Right atrium auricular region (tissue), 2 donors: ENCODE data around the gene CCDC197. TPM values are rescaled to one million over a fixed set of nuclear protein-coding genes. Genes with fewer than 3 reads are reported as not detected.

Source experiments
- DNase-seq: peaks from one replicate; pipeline ENCODE4 v3.0.0-alpha.2; 2019; ENCODE audit warnings: low spot score
- H3K27ac ChIP-seq, 2 donors: fragments of 200-600 bp; sonication (generic); 1 replicate in 1 of 2; 2 replicates in 1 of 2; pipeline ENCODE4 v1.5.1; 2016 to 2019
- H3K27me3 ChIP-seq, 2 donors: fragments of 200-600 bp; sonication (generic); one replicate each; pipeline versions ENCODE4 v1.5.1 to v1.6.0; 2017 to 2019
- H3K36me3 ChIP-seq: fragments of 200-600 bp; sonication (generic); one replicate; pipeline ENCODE4 v1.5.1; 2016
- H3K4me1 ChIP-seq, 2 donors: fragments of 200-600 bp; sonication (generic); one replicate each; pipeline versions ENCODE4 v1.5.1 to v1.6.0; 2017 to 2019
- H3K4me3 ChIP-seq, 2 donors: fragments of 200-600 bp; sonication (generic); 1 replicate in 1 of 2; 2 replicates in 1 of 2; pipeline ENCODE4 v1.5.1; 2017 to 2019; ENCODE audit warnings: mild to moderate bottlenecking in 1 of 2, moderate library complexity in 1 of 2
- H3K9me3 ChIP-seq, 2 donors: fragments of 200-600 bp; sonication (generic); one replicate each; pipeline ENCODE4 v1.5.1; 2019
- total RNA-seq, 2 donors: library from RNA; depleted of rRNA; stranded (reverse); fragments of >200 nt; gene quantifications; one replicate each; pipeline ENCODE4 v1.1.0, GENCODE V29; 2016
- TF ChIP-seq, protein P1 (sequence below), 2 donors: fragments of 200-600 bp; sonication (generic); IDR thresholded peaks; one replicate each; pipeline ENCODE4 v1.5.1; 2019; ENCODE audit warnings: antibody characterized with exemption in 2 of 2

Gene CCDC197
- total RNA-seq, 2 donors from 2014 or later, result not detected

DNA sequence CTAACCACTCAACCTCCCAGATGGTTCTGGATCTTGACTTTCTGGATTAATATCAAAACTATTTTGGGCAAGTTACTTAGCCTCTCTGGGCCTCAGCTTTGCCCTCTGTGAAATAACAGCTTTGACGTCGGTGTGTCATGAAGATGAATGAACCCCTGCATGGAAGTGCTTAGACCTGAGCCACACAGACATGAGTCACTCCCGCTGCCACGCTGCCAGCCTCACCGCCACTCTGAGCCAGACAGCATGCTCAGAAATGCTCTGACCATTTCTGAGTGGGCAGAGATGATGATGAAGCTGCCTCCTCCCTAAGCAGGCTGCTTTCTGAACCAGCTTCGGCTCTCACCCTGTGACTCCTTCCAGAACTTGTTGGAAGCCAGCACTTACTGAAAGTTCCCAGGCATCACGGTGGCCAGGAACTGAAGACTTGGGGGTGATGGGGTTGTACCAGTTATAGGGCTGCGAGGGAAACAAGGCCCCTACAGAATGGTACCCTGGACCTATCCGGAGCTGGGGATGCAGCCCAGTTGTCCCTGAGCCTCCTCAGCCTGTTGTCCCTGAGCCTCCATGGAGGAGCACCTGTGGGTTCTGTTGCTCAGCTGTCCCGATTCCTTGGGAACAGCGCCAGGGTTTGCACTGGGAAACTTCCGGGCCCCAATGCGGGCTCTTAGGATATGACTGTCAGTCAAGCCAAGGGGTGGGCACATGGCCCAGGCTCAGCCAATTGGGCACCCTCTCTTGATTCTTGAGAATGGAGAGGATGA is 2.0 kb upstream of the CCDC197 start:
- peak; percentile 66 for DNase-seq
- peak overlapping the region; percentile 36 to 83 for H3K27ac ChIP-seq
- peaks cover 0 to 28% of the 10 kb centered on the region in 2 donors for H3K4me1 ChIP-seq
- H3K27me3 ChIP-seq, result no peaks in the 10 kb centered on the region
- TF ChIP-seq, protein P1, sequence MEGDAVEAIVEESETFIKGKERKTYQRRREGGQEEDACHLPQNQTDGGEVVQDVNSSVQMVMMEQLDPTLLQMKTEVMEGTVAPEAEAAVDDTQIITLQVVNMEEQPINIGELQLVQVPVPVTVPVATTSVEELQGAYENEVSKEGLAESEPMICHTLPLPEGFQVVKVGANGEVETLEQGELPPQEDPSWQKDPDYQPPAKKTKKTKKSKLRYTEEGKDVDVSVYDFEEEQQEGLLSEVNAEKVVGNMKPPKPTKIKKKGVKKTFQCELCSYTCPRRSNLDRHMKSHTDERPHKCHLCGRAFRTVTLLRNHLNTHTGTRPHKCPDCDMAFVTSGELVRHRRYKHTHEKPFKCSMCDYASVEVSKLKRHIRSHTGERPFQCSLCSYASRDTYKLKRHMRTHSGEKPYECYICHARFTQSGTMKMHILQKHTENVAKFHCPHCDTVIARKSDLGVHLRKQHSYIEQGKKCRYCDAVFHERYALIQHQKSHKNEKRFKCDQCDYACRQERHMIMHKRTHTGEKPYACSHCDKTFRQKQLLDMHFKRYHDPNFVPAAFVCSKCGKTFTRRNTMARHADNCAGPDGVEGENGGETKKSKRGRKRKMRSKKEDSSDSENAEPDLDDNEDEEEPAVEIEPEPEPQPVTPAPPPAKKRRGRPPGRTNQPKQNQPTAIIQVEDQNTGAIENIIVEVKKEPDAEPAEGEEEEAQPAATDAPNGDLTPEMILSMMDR (IDR thresholded peaks at IDR 0.05), result no peak
- no peak overlapping the region for H3K4me3 ChIP-seq
- no peaks in the 10 kb centered on the region for H3K9me3 ChIP-seq
- H3K36me3 ChIP-seq, result no peaks in the 10 kb centered on the region

DNA sequence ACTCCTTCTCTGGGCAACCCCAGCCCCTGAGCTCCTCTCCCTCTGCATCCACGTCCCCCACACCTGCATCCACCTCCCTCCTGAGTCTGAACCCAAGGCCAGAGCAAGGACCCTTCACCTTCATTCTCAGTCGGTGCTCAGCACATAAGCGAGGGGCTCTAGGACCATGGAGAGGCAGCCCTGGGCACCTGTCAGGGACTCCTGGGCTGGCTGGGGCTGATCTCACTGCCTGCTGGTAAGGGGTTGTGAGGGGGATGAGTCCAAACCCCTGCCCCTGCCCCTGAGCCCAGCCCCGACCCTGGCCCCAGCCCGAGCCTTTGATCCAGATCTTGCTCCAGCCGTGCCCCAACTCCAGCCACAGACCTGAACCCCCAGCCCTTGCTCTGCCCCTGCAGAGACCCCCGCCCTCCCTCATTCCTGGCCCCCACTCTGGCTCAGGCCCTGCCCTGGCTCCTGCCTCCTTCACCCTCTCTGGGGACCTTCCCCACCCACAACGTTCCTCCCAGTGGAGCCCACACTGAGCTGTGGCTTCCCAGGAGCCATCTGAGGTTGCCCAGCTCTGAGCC is 888 bp upstream of the CCDC197 start:
- no peaks in the 10 kb centered on the region for H3K9me3 ChIP-seq
- peak overlapping the region; percentile 36 to 83 for H3K27ac ChIP-seq
- H3K36me3 ChIP-seq, result no peaks in the 10 kb centered on the region
- DNase-seq, result no peak
- TF ChIP-seq, protein P1 (IDR thresholded peaks at IDR 0.05), result no peak
- H3K4me3 ChIP-seq, result no peak overlapping the region
- H3K4me1 ChIP-seq, result peaks cover 0 to 28% of the 10 kb centered on the region in 2 donors
- H3K27me3 ChIP-seq, result no peaks in the 10 kb centered on the region

DNA sequence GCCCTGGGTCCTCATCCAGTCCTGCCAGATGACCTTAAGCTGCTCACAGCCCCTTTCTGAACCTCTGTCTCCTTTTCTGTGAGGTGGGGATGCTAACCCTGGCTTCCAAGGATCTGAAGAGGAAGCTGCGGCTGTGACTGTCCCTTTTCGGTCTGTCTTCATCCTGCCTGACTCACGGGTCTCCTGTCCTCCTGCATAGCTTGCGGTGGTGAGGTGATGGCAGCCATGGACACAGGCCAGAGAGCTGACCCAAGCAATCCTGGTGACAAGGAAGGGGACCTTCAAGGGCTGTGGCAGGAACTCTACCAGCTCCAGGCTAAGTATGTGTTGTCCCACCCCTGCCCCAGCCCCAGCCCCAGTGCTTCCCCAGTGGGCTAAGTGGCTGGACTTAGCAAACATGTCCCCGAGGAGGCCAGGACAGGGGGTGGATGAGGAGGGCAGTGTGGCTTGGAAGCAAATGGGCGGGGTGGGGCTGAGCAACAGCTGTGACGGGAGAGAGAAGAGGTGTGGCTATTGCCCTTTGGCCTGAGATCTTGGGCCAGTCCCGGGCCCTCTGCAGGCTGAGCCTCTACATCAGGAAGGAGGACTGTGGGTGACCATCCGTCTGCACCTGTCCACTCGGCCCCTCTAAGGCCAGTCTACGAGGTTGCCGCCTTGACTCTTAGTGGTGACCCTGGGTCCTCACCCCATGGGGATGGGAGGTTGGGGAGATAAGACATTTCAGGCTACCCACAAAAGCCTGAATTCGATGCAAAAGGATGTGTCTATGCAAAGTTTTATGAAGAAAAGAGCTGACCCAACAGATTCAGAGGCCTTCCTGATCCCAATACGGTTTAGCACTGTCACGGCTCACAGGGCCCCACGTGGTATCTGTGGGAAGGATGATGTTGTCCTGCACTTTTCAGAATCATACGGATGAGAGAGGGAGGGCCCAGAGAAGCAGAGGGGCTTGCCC is 1.1 kb downstream of the CCDC197 start:
- Histone ChIP-seq H3K27me3 (no peaks in the 10 kb centered on the region), H3K9me3 (no peaks in the 10 kb centered on the region), H3K36me3 (no peaks in the 10 kb centered on the region), H3K4me1 (peaks cover 0 to 34% of the 10 kb centered on the region in 2 donors), H3K4me3 (no peak overlapping the region), H3K27ac (no peak overlapping the region)
- no peak for DNase-seq
- TF ChIP-seq, protein P1 (IDR thresholded peaks at IDR 0.05), result no peak

DNA sequence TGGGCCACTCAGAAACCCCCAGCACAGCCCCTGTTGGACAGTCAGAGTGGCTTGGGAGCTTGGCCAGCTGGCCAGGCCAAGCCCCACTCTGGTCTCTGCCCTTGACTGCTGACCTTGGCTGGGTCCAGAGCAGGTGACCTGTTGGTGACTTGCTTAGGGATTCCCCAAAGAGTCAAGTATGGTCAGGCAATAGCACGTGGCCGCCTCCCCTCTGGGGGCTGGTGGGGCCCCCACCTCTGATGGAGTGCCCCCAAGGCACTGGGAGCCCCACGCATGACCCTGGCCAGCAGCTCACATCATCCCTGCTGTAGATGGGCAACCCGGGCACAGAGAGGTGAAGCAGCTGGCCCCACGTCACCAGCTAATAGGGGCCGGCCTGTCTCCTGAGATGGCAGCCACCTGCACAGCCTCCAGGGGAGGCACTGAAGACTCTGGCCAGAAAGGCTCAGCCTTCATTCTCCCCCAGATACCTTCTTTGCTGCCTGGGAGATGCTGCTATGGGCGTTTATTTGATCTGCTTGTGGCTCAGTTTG is 1.8 kb downstream of the CCDC197 start:
- no peak overlapping the region for H3K4me3 ChIP-seq
- peaks cover 0 to 34% of the 10 kb centered on the region in 2 donors for H3K4me1 ChIP-seq
- H3K27me3 ChIP-seq, result no peaks in the 10 kb centered on the region
- H3K27ac ChIP-seq, result no peak overlapping the region
- DNase-seq, result no peak
- no peaks in the 10 kb centered on the region for H3K9me3 ChIP-seq
- TF ChIP-seq, protein P1 (IDR thresholded peaks at IDR 0.05), result no peak
- H3K36me3 ChIP-seq, result no peaks in the 10 kb centered on the region

DNA sequence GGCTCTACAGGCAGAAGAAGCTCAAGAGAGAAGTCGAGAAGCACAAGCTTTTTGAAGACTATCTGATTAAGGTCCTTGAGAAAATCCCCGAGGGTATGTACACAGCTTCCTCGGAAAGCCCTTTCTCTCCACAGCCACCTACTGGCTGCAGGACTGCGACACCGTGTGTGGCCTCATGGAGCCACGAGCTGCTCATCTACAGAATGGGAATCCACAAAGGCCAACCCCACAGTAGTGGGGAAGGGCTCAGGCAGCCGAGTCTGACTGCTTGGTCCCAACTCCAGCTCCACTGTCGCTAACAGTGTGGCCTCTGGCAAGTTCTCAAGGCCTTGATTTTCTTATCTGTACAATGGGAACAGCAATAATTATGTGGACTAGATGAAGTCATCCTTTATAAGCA is 2.5 kb downstream of the CCDC197 start:
- Histone ChIP-seq H3K4me1 (peaks cover 0 to 33% of the 10 kb centered on the region in 2 donors), H3K4me3 (no peak overlapping the region), H3K9me3 (no peaks in the 10 kb centered on the region), H3K27me3 (no peaks in the 10 kb centered on the region), H3K27ac (no peak overlapping the region), H3K36me3 (no peaks in the 10 kb centered on the region)
- DNase-seq, result no peak
- TF ChIP-seq, protein P1 (IDR thresholded peaks at IDR 0.05), result no peak
